Gastrocnemius medialis (tissue), 4 donors: Measurements from ENCODE around the gene ACOT13.

ENCODE experiments used
- POLR2A ChIP-seq, 2 donors: fragments of 450-650 bp; IDR thresholded peaks; one replicate each; pipeline ENCODE4 v1.6.1; 2017; ENCODE audit warnings: antibody characterized with exemption in 2 of 2, mild to moderate bottlenecking in 2 of 2, moderate library complexity in 2 of 2
- TF ChIP-seq, protein P1 (sequence below), 5 experiments: fragments of 450-650 bp in 3 of 5; fragments of 200-600 bp in 2 of 5; sonication (generic) in 2 of 5; IDR thresholded peaks in 4 of 5; conservative IDR thresholded peaks in 1 of 5; 1 replicate in 4 of 5; 2 replicates in 1 of 5; pipeline ENCODE4 v1.5.1; 2016 to 2019; ENCODE audit warnings: antibody characterized with exemption in 5 of 5, mild to moderate bottlenecking in 3 of 5, moderate library complexity in 3 of 5

DNA sequence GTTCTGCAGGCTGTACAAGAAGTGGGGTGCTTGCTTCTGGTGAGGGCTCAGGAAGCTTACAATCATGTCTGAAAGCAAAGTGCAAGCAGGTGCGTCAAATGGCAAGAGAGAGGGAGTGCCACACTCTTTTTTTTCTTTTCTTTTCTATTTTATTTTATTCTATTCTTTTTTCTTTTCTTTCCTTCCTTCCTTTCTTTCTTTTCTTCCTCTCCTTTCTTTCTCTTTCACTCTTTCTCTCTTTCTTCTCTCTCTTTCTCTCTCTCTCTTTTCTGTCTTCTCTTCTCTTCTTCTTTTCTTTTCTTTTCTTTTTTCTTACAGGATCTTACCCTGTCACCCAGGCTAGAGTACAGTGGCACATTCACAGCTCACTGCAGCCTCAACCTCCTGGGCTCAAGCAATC lies 19.5 kb downstream of the ACOT13 start:
- TF ChIP-seq, protein P1, sequence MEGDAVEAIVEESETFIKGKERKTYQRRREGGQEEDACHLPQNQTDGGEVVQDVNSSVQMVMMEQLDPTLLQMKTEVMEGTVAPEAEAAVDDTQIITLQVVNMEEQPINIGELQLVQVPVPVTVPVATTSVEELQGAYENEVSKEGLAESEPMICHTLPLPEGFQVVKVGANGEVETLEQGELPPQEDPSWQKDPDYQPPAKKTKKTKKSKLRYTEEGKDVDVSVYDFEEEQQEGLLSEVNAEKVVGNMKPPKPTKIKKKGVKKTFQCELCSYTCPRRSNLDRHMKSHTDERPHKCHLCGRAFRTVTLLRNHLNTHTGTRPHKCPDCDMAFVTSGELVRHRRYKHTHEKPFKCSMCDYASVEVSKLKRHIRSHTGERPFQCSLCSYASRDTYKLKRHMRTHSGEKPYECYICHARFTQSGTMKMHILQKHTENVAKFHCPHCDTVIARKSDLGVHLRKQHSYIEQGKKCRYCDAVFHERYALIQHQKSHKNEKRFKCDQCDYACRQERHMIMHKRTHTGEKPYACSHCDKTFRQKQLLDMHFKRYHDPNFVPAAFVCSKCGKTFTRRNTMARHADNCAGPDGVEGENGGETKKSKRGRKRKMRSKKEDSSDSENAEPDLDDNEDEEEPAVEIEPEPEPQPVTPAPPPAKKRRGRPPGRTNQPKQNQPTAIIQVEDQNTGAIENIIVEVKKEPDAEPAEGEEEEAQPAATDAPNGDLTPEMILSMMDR (IDR thresholded peaks at IDR 0.05 in 4 of 5, conservative IDR thresholded peaks at IDR 0.05 in 1 of 5), result no peak
- no peak for TF ChIP-seq POLR2A (IDR thresholded peaks at IDR 0.05)
